GM12873 (cell line): ENCODE data around the gene AP1S1.

Source experiments
- CTCF ChIP-seq: IDR thresholded peaks from 2 replicates; pipeline ENCODE4 v1.5.1; 2012; ENCODE audit warnings: low read depth, mild to moderate bottlenecking, moderate library complexity, low read length, control low read depth; ENCODE audit not compliant: insufficient read depth; ENCODE audit errors: missing control alignments

Gene AP1S1

GRCh38 chr7:101198476-101198875, 44.2 kb downstream of the AP1S1 start:
- no peak for TF ChIP-seq CTCF

GRCh38 chr7:101200504-101200861, 46.2 kb downstream of the AP1S1 start:
- TF ChIP-seq CTCF: no peak

GRCh38 chr7:101200862-101201599, 46.8 kb downstream of the AP1S1 start, which contains the start of gene MOGAT3:
TSS of gene MOGAT3 (minus strand) at chr7:101201036. CDS start at chr7:101200854, 182 bp downstream.
- TF ChIP-seq CTCF: no peak

GRCh38 chr7:101201695-101202602, 47.7 kb downstream of the AP1S1 start:
- TF ChIP-seq CTCF: no peak

- no peak for TF ChIP-seq CTCF
These were observed 48.3 kb downstream of the AP1S1 start for GRCh38 chr7:101202603-101202918.

GRCh38 chr7:101205901-101206664, 51.8 kb downstream of the AP1S1 start:
- no peak for TF ChIP-seq CTCF

GRCh38 chr7:101206665-101207042, 52.4 kb downstream of the AP1S1 start:
- TF ChIP-seq CTCF: no peak
